H1 (cell line): ENCODE results near the gene WSCD2. TPM values are rescaled to one million over a fixed set of nuclear protein-coding genes. Genes with fewer than 3 reads are reported as not detected.

Experiments used
- CTCF ChIA-PET: fragments of 300-600 bp; sonication (Branson Sonifier 250); formaldehyde crosslinking; loops from one replicate; lab custom pipeline; 2021; ENCODE audit not compliant: partially characterized antibody; lab: Charles Lee
- POLR2A ChIA-PET: fragments of 300-600 bp; sonication (Branson Sonifier 250); formaldehyde crosslinking; loops from one replicate; lab custom pipeline; 2021; ENCODE audit warnings: inconsistent platforms; ENCODE audit not compliant: partially characterized antibody; lab: Charles Lee
- DNase-seq, 2 experiments: peaks; one replicate each; pipeline versions ENCODE4 v3.0.0 to v3.0.0-alpha.2; 2010 to 2022; ENCODE audit warnings: low spot score in 2 of 2, low read depth in 1 of 2, mixed read lengths in 1 of 2
- FAIRE-seq: peaks from 2 replicates; lab custom pipeline; 2011; peaks lifted over from hg19 to GRCh38; lab: Jason Lieb, UNC
- H2AFZ ChIP-seq: 2 replicates; pipeline ENCODE4 v1.8.1; 2012; ENCODE audit warnings: low read length, inconsistent platforms
- H2AK5ac ChIP-seq: 2 replicates; pipeline ENCODE4 v1.6.1; 2013; ENCODE audit warnings: low read depth, low read length
- H2BK120ac ChIP-seq: replicated peaks from 2 replicates; pipeline ENCODE3; 2013; ENCODE audit warnings: low read depth, low read length, inconsistent platforms
- H2BK12ac ChIP-seq: 2 replicates; pipeline ENCODE4 v1.6.1; 2013; ENCODE audit warnings: low read depth, low read length
- H2BK15ac ChIP-seq: 2 replicates; pipeline ENCODE4 v1.6.1; 2013; ENCODE audit warnings: low read length
- H2BK20ac ChIP-seq: 2 replicates; pipeline ENCODE4 v1.6.1; 2013; ENCODE audit warnings: low read length
- H2BK5ac ChIP-seq: 2 replicates; pipeline ENCODE4 v1.6.1; 2013; ENCODE audit warnings: low read depth, low read length
- H3K14ac ChIP-seq: 2 replicates; pipeline ENCODE4 v1.6.1; 2013; ENCODE audit warnings: inconsistent platforms; ENCODE audit not compliant: insufficient read length
- H3K18ac ChIP-seq: 2 replicates; pipeline ENCODE4 v1.6.1; 2013; ENCODE audit warnings: low read length; ENCODE audit errors: extremely low read depth
- H3K23ac ChIP-seq: 2 replicates; pipeline ENCODE4 v1.6.1; 2013; ENCODE audit warnings: inconsistent platforms; ENCODE audit not compliant: insufficient read length
- H3K23me2 ChIP-seq: 2 replicates; pipeline ENCODE4 v1.6.1; 2013; ENCODE audit warnings: low read depth, low read length
- H3K27ac ChIP-seq: 2 replicates; pipeline ENCODE4 v1.6.1; 2011; ENCODE audit warnings: low read depth, low read length, inconsistent platforms
- H3K27me3 ChIP-seq, 4 experiments: replicated peaks in 1 of 4; 1 replicate in 1 of 4; 2 replicates in 3 of 4; pipeline versions ENCODE4 v1.6.1 to v1.8.1; 2011 to 2013; ENCODE audit warnings: low read length in 3 of 4, mild to moderate bottlenecking in 3 of 4, inconsistent platforms in 2 of 4, mixed read lengths in 2 of 4, moderate library complexity in 1 of 4; ENCODE audit not compliant: control insufficient read depth in 3 of 4, insufficient read depth in 3 of 4; ENCODE audit errors: extremely low read depth in 1 of 4
- H3K36me3 ChIP-seq, 4 experiments: 2 replicates each; pipeline versions ENCODE4 v1.6.1 to v1.8.1; 2011 to 2013; ENCODE audit warnings: mild to moderate bottlenecking in 4 of 4, low read length in 3 of 4, moderate library complexity in 2 of 4, control low read depth in 1 of 4, inconsistent platforms in 1 of 4; ENCODE audit not compliant: insufficient read depth in 4 of 4, control insufficient read depth in 2 of 4
- H3K4ac ChIP-seq: replicated peaks from 2 replicates; pipeline ENCODE3; 2013; ENCODE audit warnings: low read length, low read depth, mixed read lengths, inconsistent platforms; ENCODE audit not compliant: insufficient read length
- H3K4me1 ChIP-seq, 4 experiments: replicated peaks in 1 of 4; 1 replicate in 1 of 4; 2 replicates in 3 of 4; pipeline versions ENCODE4 v1.6.1 to v1.8.1; 2011 to 2013; ENCODE audit warnings: low read length in 3 of 4, inconsistent platforms in 2 of 4, mixed read lengths in 1 of 4; ENCODE audit not compliant: insufficient read depth in 4 of 4, control insufficient read depth in 3 of 4
- H3K4me2 ChIP-seq, 2 experiments: 2 replicates each; pipeline versions ENCODE4 v1.6.1 to v1.8.1; 2011 to 2013; ENCODE audit warnings: low read depth in 2 of 2, low read length in 2 of 2, control low read depth in 1 of 2, inconsistent platforms in 1 of 2, mild to moderate bottlenecking in 1 of 2; ENCODE audit not compliant: insufficient read depth in 1 of 2
- H3K4me3 ChIP-seq, 4 experiments: fragments of 200-600, 300-600 bp in 1 of 4; sonication (generic), shearing (Covaris generic), sonication (Bioruptor Twin) in 1 of 4; 2 replicates each; pipeline versions ENCODE4 v1.5.1 to v1.8.1; 2011 to 2016; ENCODE audit warnings: low read length in 4 of 4, low read depth in 3 of 4, control low read depth in 2 of 4, inconsistent platforms in 2 of 4, mild to moderate bottlenecking in 2 of 4, mixed read lengths in 1 of 4, moderate library complexity in 1 of 4; ENCODE audit not compliant: insufficient read depth in 2 of 4; ENCODE audit errors: extremely low read depth in 1 of 4
- H3K56ac ChIP-seq: replicated peaks from 2 replicates; pipeline ENCODE3; 2013; ENCODE audit warnings: low read depth, mild to moderate bottlenecking, mixed read lengths, low read length, inconsistent platforms; ENCODE audit not compliant: insufficient read length
- H3K79me1 ChIP-seq: 2 replicates; pipeline ENCODE4 v1.6.1; 2013; ENCODE audit warnings: low read depth, low read length, control low read depth
- H3K79me2 ChIP-seq, 2 experiments: 2 replicates each; pipeline versions ENCODE4 v1.6.1 to v1.8.1; 2012 to 2013; ENCODE audit warnings: low read length in 2 of 2, mild to moderate bottlenecking in 2 of 2, inconsistent platforms in 1 of 2; ENCODE audit not compliant: insufficient read depth in 2 of 2, control insufficient read depth in 1 of 2
- H3K9ac ChIP-seq, 4 experiments: replicated peaks in 1 of 4; 1 replicate in 1 of 4; 2 replicates in 3 of 4; pipeline versions ENCODE4 v1.6.1 to v1.8.1; 2011 to 2013; ENCODE audit warnings: low read depth in 3 of 4, low read length in 3 of 4, control low read depth in 2 of 4, mild to moderate bottlenecking in 2 of 4, moderate library complexity in 2 of 4, inconsistent platforms in 1 of 4; ENCODE audit errors: extremely low read depth in 1 of 4
- H3K9me3 ChIP-seq, 2 experiments: 2 replicates each; pipeline versions ENCODE4 v1.6.1 to v1.8.1; 2012 to 2013; ENCODE audit warnings: mild to moderate bottlenecking in 2 of 2, moderate library complexity in 2 of 2, control low read depth in 1 of 2, inconsistent platforms in 1 of 2, low read depth in 1 of 2, low read length in 1 of 2, mixed read lengths in 1 of 2; ENCODE audit not compliant: insufficient read depth in 2 of 2
- H4K20me1 ChIP-seq, 2 experiments: replicated peaks in 1 of 2; 2 replicates each; pipeline versions ENCODE3 to v1.8.1; 2011 to 2013; ENCODE audit warnings: inconsistent platforms in 2 of 2, low read length in 2 of 2, mild to moderate bottlenecking in 1 of 2; ENCODE audit not compliant: insufficient read depth in 2 of 2, control insufficient read depth in 1 of 2
- H4K5ac ChIP-seq: 2 replicates; pipeline ENCODE4 v1.6.1; 2013; ENCODE audit warnings: low read length, low read depth, mixed read lengths, inconsistent platforms; ENCODE audit not compliant: insufficient read length
- H4K8ac ChIP-seq: 2 replicates; pipeline ENCODE4 v1.8.0; 2013; ENCODE audit warnings: mild to moderate bottlenecking, moderate library complexity, low read length, inconsistent platforms; ENCODE audit not compliant: insufficient read depth; ENCODE audit errors: extremely low read depth
- H4K91ac ChIP-seq: replicated peaks from 2 replicates; pipeline ENCODE3; 2013; ENCODE audit warnings: low read length, mixed read lengths, inconsistent platforms; ENCODE audit not compliant: insufficient read length
- CBX8 ChIP-seq: fragments of 300-800, 300-1000 bp; sonication (generic); IDR thresholded peaks from 2 replicates; pipeline ENCODE4 v1.7.1; 2016; ENCODE audit warnings: low read depth, low read length, borderline replicate concordance
- EGR1 ChIP-seq: IDR thresholded peaks from 2 replicates; pipeline ENCODE4 v1.6.1; 2011; ENCODE audit warnings: low read depth, low read length, borderline replicate concordance
- KDM1A ChIP-seq: fragments of 200-600, 300-600 bp; sonication (generic); IDR thresholded peaks from 2 replicates; pipeline ENCODE4 v1.7.1; 2016; ENCODE audit warnings: mild to moderate bottlenecking, low read length, borderline replicate concordance
- POLR2AphosphoS5 ChIP-seq: IDR thresholded peaks from 2 replicates; pipeline ENCODE4 v1.6.1; 2011; ENCODE audit warnings: low read depth, low read length
- POU5F1 ChIP-seq: IDR thresholded peaks from 2 replicates; pipeline ENCODE4 v1.6.1; 2011; ENCODE audit warnings: low read depth, mild to moderate bottlenecking, low read length, moderate library complexity
- RNF2 ChIP-seq: fragments of 200-900, 300-1000 bp; sonication (generic); IDR thresholded peaks from 2 replicates; pipeline ENCODE4 v1.7.1; 2016; ENCODE audit warnings: borderline replicate concordance, low read depth, mild to moderate bottlenecking, antibody characterized with exemption, low read length; ENCODE audit not compliant: poor library complexity, severe bottlenecking; ENCODE audit errors: missing control alignments
- SIRT6 ChIP-seq: IDR thresholded peaks from one replicate; pipeline ENCODE4 v1.7.1; 2012; ENCODE audit warnings: low read length, inconsistent platforms
- SRF ChIP-seq: IDR thresholded peaks from 2 replicates; pipeline ENCODE4 v1.6.1; 2011; ENCODE audit warnings: mild to moderate bottlenecking, low read depth, low read length, moderate library complexity
- TAF1 ChIP-seq: IDR thresholded peaks from 2 replicates; pipeline ENCODE4 v1.6.1; 2011; ENCODE audit warnings: mild to moderate bottlenecking, low read depth, low read length
- YY1 ChIP-seq: IDR thresholded peaks from 2 replicates; pipeline ENCODE4 v1.6.1; 2011; ENCODE audit warnings: low read depth, mild to moderate bottlenecking, low read length
- WGBS, 2 experiments: shearing (Covaris generic) in 1 of 2; methylation state at CpG; one replicate each; pipeline versions ENCODE4 v1.1.6 to v1.1.7; 2013 to 2015; ENCODE audit warnings: low lambda C conversion rate in 2 of 2, mixed read lengths in 2 of 2, inconsistent platforms in 1 of 2, low coverage in 1 of 2, missing lambda C conversion rate in 1 of 2; ENCODE audit not compliant: insufficient replicate concordance in 2 of 2, insufficient coverage in 1 of 2, insufficient read length in 1 of 2; ENCODE audit errors: extremely low coverage in 1 of 2, missing lambda C conversion rate in 1 of 2; 5-methylcytosine and 5-hydroxymethylcytosine counted together
- polyA plus RNA-seq, 7 experiments: library from polyadenylated mRNA; depleted of rRNA in 3 of 7; stranded (reverse) in 5 of 7; unstranded in 2 of 7; fragments of >200 nt in 5 of 7; fragments of 200-250 nt in 2 of 7; gene quantifications; 1 replicate in 5 of 7; 2 replicates in 1 of 7; 4 replicates in 1 of 7; pipeline versions ENCODE4 v1.2.1 to v1.2.3, GENCODE V29; 2011 to 2013; ENCODE audit warnings: missing spikeins in 2 of 7, mixed read lengths in 2 of 7
- total RNA-seq: library from RNA; stranded (reverse); fragmentation: NEBNext Ultra II Directional; extraction: Animal tissue kit (Norgen Biotek cat#: 25700); gene quantifications from 2 replicates; pipeline ENCODE4 v1.2.1, GENCODE V29; 2021
- TF ChIP-seq, protein P1 (sequence below), 3 experiments: IDR thresholded peaks; 1 replicate in 2 of 3; 2 replicates in 1 of 3; pipeline versions ENCODE4 v1.5.1 to v1.6.1; 2011; ENCODE audit warnings: low read length in 3 of 3, mild to moderate bottlenecking in 3 of 3, inconsistent platforms in 2 of 3, low read depth in 1 of 3, moderate library complexity in 1 of 3; ENCODE audit not compliant: insufficient read depth in 1 of 3; ENCODE audit errors: control extremely low read depth in 1 of 3

Gene WSCD2
- total and polyA plus RNA-seq, 2 of the 8 experiments (the other 6 are each of a cell fraction or from before 2014, with no cell fraction given), result 1.3 to 2.2 TPM

DNA sequence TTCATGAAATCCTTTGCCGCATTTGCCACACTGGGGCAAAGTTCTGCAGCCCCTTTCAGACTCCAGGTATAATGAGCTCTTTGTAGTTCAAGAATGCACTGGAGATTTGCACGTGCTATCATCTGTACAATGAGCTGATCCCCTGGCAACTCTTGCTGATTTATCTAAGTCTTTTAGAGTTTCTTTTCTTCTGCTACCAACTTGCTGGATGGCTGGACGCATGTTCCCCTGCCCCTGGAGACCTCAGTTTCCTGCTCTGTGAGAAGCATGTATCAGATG is 106.8 kb downstream of the WSCD2 start:
- Histone ChIP-seq H3K9ac (peak overlapping the region in 1 of 4 experiments; percentile 13; a peak in 1 of 7 replicates), H2AK5ac (0 out of 2 replicates have a peak overlapping the region, but pooled peaks have one; percentile 34), H3K23me2 (no peaks in the 10 kb centered on the region; the same call in 1 of the 2 replicates), H3K4ac (peak overlapping the region; percentile 79), H3K56ac (no peak overlapping the region), H3K79me1 (no peaks in the 10 kb centered on the region), H4K91ac (peak overlapping the region; percentile 70), H3K4me2 (peak overlapping the region; percentile 24 to 35; a peak in 3 of 4 replicates), H3K36me3 (no peaks in the 10 kb centered on the region), H2BK20ac (peak overlapping the region; percentile 10; the same call in 1 of the 2 replicates), H3K18ac (no peak overlapping the region; the same call in 1 of the 2 replicates), H4K5ac (no peak overlapping the region), H2BK120ac (peak overlapping the region; percentile 4), H3K4me1 (peaks cover 8 to 26% (median 11%) of the 10 kb centered on the region in 4 experiments), H3K4me3 (no peak overlapping the region), H3K27ac (no peak overlapping the region; the same call in 1 of the 2 replicates), H4K8ac (no peak overlapping the region), H2BK12ac (peak overlapping the region; percentile 76), H2BK15ac (peak overlapping the region; percentile 81; the same call in 1 of the 2 replicates), H4K20me1 (no peaks in the 10 kb centered on the region), H3K79me2 (no peaks in the 10 kb centered on the region), H2BK5ac (peak overlapping the region; percentile 80; the same call in 1 of the 2 replicates), H3K27me3 (no peaks in the 10 kb centered on the region), H3K14ac (no peak overlapping the region), H3K9me3 (no peaks in the 10 kb centered on the region; a peak in 1 of 4 replicates), H3K23ac (no peak overlapping the region), H2AFZ (no peak overlapping the region)
- no peak for FAIRE-seq
- no peak for DNase-seq
- ChIA-PET CTCF (interaction anchor here (0.8 to 6.9 kb wide), 24 partner anchors 10 to 277 kb away, joined by 3 to 35 read pairs (median 3); partner anchors contain the start of gene WSCD2), POLR2A (interaction anchor here (0.6 to 1.7 kb wide), 3 partner anchors 9 to 21 kb away, joined by 3 to 4 read pairs (median 3); no protein-coding TSS in a partner anchor)
- 31% methylated on average over 3 of the region's 3 CpGs; no CpG with 5 or more reads in 1 of the 2 experiments for WGBS, 2 experiments
- TF ChIP-seq TAF1 (no peak), RNF2 (no peak), SRF (no peak), KDM1A (no peak), CBX8 (no peak), POLR2AphosphoS5 (no peak), EGR1 (no peak), SIRT6 (no peak), YY1 (no peak), POU5F1 (no peak)
- TF ChIP-seq, protein P1, sequence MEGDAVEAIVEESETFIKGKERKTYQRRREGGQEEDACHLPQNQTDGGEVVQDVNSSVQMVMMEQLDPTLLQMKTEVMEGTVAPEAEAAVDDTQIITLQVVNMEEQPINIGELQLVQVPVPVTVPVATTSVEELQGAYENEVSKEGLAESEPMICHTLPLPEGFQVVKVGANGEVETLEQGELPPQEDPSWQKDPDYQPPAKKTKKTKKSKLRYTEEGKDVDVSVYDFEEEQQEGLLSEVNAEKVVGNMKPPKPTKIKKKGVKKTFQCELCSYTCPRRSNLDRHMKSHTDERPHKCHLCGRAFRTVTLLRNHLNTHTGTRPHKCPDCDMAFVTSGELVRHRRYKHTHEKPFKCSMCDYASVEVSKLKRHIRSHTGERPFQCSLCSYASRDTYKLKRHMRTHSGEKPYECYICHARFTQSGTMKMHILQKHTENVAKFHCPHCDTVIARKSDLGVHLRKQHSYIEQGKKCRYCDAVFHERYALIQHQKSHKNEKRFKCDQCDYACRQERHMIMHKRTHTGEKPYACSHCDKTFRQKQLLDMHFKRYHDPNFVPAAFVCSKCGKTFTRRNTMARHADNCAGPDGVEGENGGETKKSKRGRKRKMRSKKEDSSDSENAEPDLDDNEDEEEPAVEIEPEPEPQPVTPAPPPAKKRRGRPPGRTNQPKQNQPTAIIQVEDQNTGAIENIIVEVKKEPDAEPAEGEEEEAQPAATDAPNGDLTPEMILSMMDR (IDR thresholded peaks at IDR 0.05; ENCODE audit: control extremely low read depth in 1 of 3, insufficient read depth in 1 of 3, low read depth in 1 of 3, low read length in 3 of 3), result no peak
